GM03348 (cell line): ENCODE results near the gene RNF166.

ENCODE experiments used
- DNase-seq: peaks from one replicate; pipeline ENCODE4 v3.0.0; 2012; ENCODE audit warnings: low spot score

Gene RNF166, protein sequence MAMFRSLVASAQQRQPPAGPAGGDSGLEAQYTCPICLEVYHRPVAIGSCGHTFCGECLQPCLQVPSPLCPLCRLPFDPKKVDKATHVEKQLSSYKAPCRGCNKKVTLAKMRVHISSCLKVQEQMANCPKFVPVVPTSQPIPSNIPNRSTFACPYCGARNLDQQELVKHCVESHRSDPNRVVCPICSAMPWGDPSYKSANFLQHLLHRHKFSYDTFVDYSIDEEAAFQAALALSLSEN

GRCh38 chr16:88706229-88706964, at the start of gene RNF166, which contains the start of gene CTU2:
TSS of gene RNF166 (minus strand) at chr16:88706408. CDS start at chr16:88706325, 83 bp downstream.
TSS of gene CTU2 (plus strand) at chr16:88706503. CDS start at chr16:88706531, 28 bp downstream.
- peak; percentile 99 for DNase-seq

GRCh38 chr16:88754912-88755744, 48.9 kb upstream of the RNF166 start:
- peak; percentile 60 for DNase-seq

DNA sequence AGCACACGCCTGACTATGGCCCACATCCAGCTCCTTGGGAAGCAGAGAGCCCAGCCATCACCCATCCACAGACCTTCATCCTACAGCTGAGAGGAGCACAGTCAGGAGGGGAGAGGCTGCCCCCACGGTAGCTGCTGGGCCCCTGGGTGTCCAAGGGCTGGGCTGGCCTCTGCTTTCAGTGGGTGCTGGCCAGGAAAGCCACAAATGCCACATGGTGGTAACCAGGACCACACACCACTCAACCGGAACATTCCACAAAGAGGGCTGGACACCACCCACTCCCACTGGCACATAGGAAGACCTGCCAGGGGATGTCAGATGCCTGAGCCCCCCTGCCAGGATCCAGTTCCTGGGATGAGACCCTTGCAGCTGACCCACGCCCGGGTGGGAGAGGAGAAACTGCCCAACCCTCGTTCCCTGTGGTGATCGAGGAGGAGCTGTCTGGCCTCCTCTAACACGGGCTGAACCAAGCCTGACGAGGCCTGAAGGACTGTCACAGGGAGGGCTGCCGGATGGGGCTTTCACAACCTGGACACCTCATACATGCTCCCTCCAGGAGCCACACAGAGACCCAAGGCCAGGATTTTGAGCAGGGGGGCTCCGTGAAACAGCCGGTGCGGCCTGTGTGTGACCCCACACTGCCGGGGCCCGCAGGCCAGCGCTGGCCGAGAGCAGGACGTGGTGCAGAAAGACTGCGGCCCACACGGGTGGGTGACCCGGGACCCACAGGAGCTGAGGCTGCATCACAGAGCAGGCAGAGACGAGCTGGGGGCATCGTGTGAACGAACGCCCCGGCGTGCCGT, 48.1 kb upstream of the RNF166 start:
- peak; percentile 37 for DNase-seq

GRCh38 chr16:88753602-88754001, 47.4 kb upstream of the RNF166 start:
- DNase-seq, result no peak

DNA sequence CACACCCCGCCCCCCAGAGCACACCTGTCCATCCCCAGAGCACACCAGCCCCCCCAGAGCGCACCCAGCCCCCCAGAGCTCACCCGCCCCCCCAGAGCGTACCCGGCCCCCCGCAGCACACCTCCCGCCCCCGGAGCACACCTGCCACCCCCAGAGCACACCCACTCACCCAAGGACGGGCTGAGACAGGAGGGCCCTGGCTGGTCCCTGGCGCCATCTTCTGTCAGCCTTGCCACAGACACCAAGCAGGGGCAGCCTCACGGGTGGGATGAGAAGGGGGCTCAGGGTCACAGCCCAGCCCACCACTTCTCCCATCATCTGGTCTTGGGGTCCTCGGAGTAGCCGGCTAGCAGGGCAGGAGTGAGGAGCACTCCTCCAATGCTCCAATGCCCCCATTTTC, 47.0 kb upstream of the RNF166 start:
- DNase-seq, result no peak

DNA sequence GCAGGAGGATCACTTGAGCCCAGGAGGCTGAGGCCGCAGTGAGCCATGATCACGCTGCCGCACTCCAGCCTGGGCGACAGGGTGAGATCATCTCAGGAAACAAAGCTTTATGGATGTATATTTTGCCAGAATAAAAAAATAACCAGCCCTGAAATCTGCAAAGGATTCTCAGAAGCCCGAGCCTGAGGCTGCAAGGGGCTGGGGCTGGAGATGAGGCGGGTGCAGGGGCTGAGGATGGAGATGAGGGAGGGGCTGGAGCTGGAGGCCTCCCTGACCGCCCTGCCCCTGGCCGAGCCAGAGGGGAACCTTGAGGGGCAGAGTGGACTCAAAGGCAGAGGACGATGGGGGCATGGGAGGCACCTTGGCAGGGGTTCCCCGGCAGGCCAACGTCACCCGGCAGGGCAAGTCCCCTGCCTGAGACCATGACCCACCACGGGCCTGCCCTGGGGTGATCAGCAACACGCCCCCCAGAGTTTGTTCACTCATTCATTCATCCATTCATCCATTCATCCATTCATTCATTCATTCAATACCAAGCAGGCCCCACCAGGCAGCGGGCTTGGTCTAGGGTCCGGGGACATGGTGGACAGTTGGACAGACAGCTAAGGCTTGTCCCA, 46.3 kb upstream of the RNF166 start:
- no peak for DNase-seq

GRCh38 chr16:88750854-88751253, 44.6 kb upstream of the RNF166 start:
- no peak for DNase-seq

- DNase-seq, result no peak
Measured at GRCh38 chr16:88749358-88749757, 43.1 kb upstream of the RNF166 start.

GRCh38 chr16:88748364-88748763, 42.2 kb upstream of the RNF166 start:
- DNase-seq, result no peak

DNA sequence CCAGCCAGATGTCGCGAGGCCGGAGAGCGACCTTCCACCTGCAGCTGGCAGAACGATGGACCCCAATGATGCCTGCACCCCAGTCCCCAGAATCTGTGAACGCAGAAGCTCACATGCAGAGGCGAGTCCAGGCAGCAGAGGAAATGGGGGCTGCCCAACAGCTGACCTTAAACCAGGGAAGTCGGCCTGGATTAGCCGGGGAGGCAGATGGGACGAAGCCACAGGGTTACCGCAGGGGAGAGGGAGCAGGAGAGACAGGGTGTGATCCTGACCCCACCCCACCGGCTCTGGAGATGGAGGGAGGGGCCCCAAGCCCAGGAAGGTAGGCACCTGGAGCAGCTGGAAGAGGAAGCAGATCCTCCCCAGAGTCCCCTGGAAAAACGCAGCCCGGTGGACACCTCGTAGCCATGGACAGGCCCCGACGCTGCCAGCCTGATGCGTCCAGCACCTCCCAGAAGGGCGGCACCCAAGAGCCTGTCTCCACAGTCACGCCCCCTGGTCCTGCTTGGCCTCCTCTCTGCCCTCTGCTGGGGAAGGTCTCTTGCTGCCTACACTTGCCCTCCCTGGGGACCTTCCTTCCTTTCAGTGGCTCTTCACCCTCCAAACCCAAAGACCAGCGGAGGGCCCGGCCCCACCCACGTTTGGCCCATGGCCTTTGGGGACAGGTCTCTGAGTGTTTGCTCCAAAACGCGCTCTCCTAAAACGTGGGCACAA, 41.5 kb upstream of the RNF166 start:
- peak; percentile 41 for DNase-seq

DNA sequence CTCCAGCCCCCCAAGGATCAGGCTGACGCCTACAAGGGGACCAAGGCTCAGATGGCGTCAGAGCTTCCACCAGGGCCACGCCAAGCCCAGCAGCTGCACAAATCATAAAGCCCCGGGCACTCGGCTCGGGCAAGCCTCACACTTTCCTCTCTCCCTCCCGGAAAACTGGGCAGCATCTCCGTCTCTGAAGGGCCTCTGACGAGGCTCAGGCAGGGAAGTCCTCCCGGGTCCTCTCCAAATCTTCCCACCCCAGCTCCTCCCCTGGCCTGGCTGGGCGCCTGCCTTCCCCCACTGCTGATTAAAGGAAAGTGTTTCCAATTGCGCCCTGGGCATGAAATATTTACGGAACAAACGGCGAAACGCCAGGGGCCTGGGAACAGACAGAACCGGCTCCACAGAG, 40.3 kb upstream of the RNF166 start:
- peak; percentile 38 for DNase-seq

DNA sequence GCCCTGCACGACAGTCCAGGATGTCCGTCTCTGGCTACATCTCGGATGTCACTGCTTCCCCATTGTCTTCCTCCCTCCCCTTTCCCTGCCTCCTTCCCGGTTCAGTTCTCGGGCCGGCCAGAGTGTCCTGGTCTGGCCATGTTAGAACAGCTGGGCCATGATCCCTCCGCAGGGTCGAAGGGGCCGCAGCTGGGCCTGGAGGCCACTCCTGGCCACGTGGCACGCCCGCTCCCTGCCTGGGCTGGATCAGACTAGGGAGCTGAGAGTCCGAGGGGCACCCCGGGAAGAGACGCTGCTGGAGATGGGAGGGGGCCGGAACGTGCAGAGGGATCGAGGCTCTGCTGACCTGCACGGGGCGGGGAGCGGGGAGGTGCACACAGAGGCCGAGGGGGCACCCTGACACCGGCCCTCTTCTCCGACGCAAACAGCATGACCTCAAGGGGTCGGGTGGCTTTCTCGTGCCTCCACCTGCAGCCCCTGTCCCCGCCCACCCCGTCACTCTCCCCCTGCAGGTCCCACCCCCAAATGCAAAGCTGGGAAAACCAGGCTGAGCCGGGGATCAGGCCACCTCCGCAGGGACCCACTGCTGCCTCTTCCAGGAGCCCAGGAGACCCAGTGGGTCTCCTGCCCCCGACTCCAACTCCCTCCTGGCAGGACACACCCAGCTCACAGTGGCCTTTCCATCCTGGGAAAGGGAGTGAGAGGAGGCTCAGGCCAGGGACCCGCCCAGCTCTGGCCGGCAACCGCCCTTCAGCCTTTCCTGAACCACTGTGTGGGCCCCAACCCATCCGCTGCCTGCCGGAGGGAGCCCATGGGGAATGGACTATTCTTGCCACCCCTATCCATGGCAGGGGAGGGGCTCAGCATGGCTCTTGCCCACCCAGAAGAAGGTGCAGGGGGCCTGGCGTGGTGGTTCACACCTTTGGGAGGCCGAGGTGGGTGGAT, 38.6 kb upstream of the RNF166 start:
- no peak for DNase-seq

GRCh38 chr16:88743693-88744576, 37.7 kb upstream of the RNF166 start:
- DNase-seq, result peak; percentile 95

DNA sequence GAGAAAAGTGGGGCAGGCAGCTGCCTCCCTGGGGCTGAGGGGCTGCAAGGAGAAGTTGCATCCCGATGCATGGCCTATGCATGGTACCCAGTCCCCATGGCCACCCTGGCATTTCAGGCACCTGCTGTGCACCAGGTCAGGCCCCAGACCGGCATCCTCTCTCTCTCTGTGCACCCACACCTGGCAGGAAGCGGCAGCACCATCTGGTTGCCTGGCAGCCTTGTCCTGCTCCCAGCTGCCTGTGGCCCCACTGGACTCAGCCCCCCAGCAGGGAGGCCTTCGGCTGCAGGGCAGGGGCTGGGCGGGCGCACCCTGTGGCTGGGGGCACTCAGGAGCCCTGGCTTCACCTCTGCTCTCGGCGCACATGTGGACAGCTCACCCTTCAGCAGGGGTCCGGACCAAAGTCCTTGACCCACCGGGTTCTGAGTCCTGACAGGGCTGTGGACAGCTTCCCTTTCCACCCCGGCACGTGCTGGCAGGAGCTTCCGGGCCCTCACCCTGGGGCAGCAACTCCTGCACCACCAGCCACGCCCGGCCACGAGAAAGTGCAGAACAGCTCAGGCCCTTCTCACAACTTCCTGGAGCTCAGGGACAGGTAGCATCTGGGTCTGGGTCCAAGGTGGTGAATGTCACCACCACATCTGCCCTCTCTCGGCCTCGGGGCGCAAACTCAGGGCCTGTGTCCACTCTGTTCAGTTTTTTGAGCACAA, 36.8 kb upstream of the RNF166 start:
- no peak for DNase-seq

GRCh38 chr16:88741368-88741767, 35.2 kb upstream of the RNF166 start:
- DNase-seq, result no peak

DNA sequence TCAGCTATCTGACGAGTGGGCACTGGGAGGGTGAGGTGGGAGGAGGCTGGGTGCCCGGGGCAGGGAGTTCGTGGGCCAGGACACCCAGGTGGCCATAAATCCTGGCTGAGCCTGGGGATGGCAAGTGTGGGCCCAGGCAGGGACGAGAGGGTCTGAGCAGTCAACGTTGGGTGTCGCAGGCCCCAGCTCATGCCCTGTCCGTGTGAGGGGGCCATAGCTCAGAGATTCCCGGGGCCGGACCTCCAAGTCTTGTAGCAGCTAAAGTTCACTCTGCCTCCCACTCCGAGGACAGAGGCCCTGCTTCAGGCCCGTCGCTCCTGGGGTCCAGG, 34.5 kb upstream of the RNF166 start:
- DNase-seq, result no peak

DNA sequence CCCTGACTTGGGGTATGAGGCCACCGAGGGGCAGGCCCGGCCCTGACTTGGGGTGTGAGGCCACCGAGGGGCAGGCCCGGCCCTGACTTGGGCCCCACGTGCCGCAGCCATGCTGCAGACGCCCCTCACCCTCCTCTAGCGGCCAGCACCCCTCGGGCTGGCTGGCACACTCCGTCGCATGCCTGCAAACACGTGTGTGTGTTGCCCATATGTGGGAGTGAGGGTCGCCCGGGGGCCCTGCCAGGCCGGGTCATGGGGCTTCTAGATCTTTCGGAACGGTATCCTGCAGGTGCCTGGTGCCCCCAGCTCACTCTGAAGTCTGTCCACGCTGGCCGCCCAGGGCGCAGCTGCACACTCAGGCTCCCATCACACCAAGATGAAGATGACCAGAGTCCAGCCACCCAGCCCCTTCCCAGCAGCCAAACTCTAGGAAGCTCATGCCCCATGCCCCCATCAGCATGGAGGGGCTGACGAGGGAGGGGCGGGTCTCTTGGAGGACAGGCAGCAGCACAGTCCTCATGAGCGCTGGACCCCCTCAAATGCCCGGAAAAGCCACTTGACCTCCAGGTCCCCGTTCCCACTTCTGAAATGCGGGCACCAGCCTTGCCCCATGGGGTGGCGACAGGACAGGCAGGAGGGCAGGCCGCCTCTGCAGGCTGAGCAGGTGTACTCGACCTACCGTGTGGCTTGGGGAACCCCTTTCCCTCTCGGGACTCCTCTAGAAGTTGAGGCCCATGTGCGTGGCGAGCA, 33.9 kb upstream of the RNF166 start:
- no peak for DNase-seq
